H9 (cell line): ENCODE data around the gene TBC1D20. TPM values are rescaled to one million over a fixed set of nuclear protein-coding genes. Genes with fewer than 3 reads are reported as not detected.
A peak's percentile ranks its signal among the peaks of the same experiment; 100 is the strongest.

ENCODE experiments used
- DNase-seq: peaks from one replicate; pipeline ENCODE4 v3.0.0-alpha.2; 2017
- H2AFZ ChIP-seq: one replicate; pipeline ENCODE4 v1.6.1; 2013; ENCODE audit warnings: mild to moderate bottlenecking, low read length, control low read depth, moderate library complexity
- H2AK5ac ChIP-seq: 2 replicates; pipeline ENCODE4 v1.6.1; 2013; ENCODE audit warnings: low read length, control low read depth, mixed read lengths; ENCODE audit not compliant: insufficient read length
- H2BK120ac ChIP-seq: one replicate; pipeline ENCODE4 v1.6.1; 2013; ENCODE audit warnings: low read depth, mild to moderate bottlenecking, low read length, control low read depth, inconsistent platforms; ENCODE audit not compliant: poor library complexity, severe bottlenecking
- H2BK12ac ChIP-seq: 2 replicates; pipeline ENCODE4 v1.6.1; 2013; ENCODE audit warnings: low read length, control low read depth, mixed read lengths, low read depth; ENCODE audit not compliant: insufficient read length
- H2BK15ac ChIP-seq: 2 replicates; pipeline ENCODE4 v1.6.1; 2013; ENCODE audit warnings: low read depth, low read length, control low read depth
- H2BK20ac ChIP-seq: one replicate; pipeline ENCODE4 v1.6.1; 2013; ENCODE audit warnings: low read depth, mild to moderate bottlenecking, low read length, control low read depth, inconsistent platforms; ENCODE audit not compliant: poor library complexity, severe bottlenecking
- H2BK5ac ChIP-seq: 2 replicates; pipeline ENCODE4 v1.6.1; 2013; ENCODE audit warnings: low read length, control low read depth, mixed read lengths; ENCODE audit not compliant: insufficient read length
- H3K14ac ChIP-seq: 2 replicates; pipeline ENCODE4 v1.6.1; 2013; ENCODE audit warnings: low read length, control low read depth; ENCODE audit not compliant: insufficient read depth
- H3K18ac ChIP-seq: 2 replicates; pipeline ENCODE4 v1.6.1; 2013; ENCODE audit warnings: low read depth, mild to moderate bottlenecking, mixed read lengths, low read length, control low read depth; ENCODE audit not compliant: insufficient read length
- H3K23ac ChIP-seq: 2 replicates; pipeline ENCODE4 v1.6.1; 2013; ENCODE audit warnings: low read length, control low read depth, mixed read lengths, low read depth; ENCODE audit not compliant: insufficient read length
- H3K23me2 ChIP-seq: 2 replicates; pipeline ENCODE4 v1.6.1; 2013; ENCODE audit warnings: low read depth, mild to moderate bottlenecking, mixed read lengths, low read length, control low read depth; ENCODE audit not compliant: insufficient read length, poor library complexity, severe bottlenecking
- H3K27ac ChIP-seq: 2 replicates; pipeline ENCODE4 v1.5.1; 2013; ENCODE audit warnings: low read length, control low read depth, mixed read lengths, low read depth; ENCODE audit not compliant: insufficient read length
- H3K27me3 ChIP-seq: 2 replicates; pipeline ENCODE4 v1.6.1; 2013; ENCODE audit warnings: low read length, control low read depth, inconsistent platforms; ENCODE audit not compliant: insufficient read depth
- H3K4ac ChIP-seq: 2 replicates; pipeline ENCODE4 v1.6.1; 2013; ENCODE audit warnings: low read depth, mild to moderate bottlenecking, control low read depth, inconsistent platforms, low read length, moderate library complexity
- H3K4me1 ChIP-seq: 2 replicates; pipeline ENCODE4 v1.6.1; 2013; ENCODE audit warnings: low read length, control low read depth, inconsistent platforms; ENCODE audit not compliant: insufficient read depth
- H3K4me2 ChIP-seq: 2 replicates; pipeline ENCODE4 v1.6.1; 2013; ENCODE audit warnings: low read length, control low read depth, mixed read lengths; ENCODE audit not compliant: insufficient read length, insufficient read depth
- H3K56ac ChIP-seq: 2 replicates; pipeline ENCODE4 v1.6.1; 2013; ENCODE audit warnings: low read depth, mild to moderate bottlenecking, mixed read lengths, low read length, control low read depth; ENCODE audit not compliant: insufficient read length
- H3K79me1 ChIP-seq: 2 replicates; pipeline ENCODE4 v1.6.1; 2013; ENCODE audit warnings: low read depth, mild to moderate bottlenecking, moderate library complexity, low read length, control low read depth, inconsistent platforms; ENCODE audit not compliant: insufficient read depth, poor library complexity, severe bottlenecking
- H3K79me2 ChIP-seq: 2 replicates; pipeline ENCODE4 v1.6.1; 2013; ENCODE audit warnings: low read length, control low read depth, inconsistent platforms; ENCODE audit not compliant: insufficient read depth
- H3K9ac ChIP-seq: 2 replicates; pipeline ENCODE4 v1.6.1; 2013; ENCODE audit warnings: low read length, control low read depth, mixed read lengths; ENCODE audit not compliant: insufficient read length; ENCODE audit errors: extremely low read depth
- H3K9me3 ChIP-seq: one replicate; pipeline ENCODE4 v1.6.1; 2013; ENCODE audit warnings: low read depth, low read length, inconsistent platforms; ENCODE audit not compliant: control insufficient read depth
- H3T11ph ChIP-seq: one replicate; pipeline ENCODE4 v1.6.1; 2013; ENCODE audit warnings: mild to moderate bottlenecking, low read length, control low read depth, inconsistent platforms
- H4K20me1 ChIP-seq: one replicate; pipeline ENCODE4 v1.6.1; 2013; ENCODE audit not compliant: control insufficient read depth, insufficient read length, insufficient read depth
- H4K5ac ChIP-seq: 2 replicates; pipeline ENCODE4 v1.6.1; 2013; ENCODE audit warnings: low read depth, mild to moderate bottlenecking, mixed read lengths, low read length, control low read depth; ENCODE audit not compliant: insufficient read length
- H4K8ac ChIP-seq: replicated peaks from 2 replicates; pipeline ENCODE4 v1.6.1; 2013; ENCODE audit warnings: low read length, control low read depth, mixed read lengths, low read depth; ENCODE audit not compliant: insufficient read length
- H4K91ac ChIP-seq: 2 replicates; pipeline ENCODE4 v1.6.1; 2013; ENCODE audit warnings: low read depth, mild to moderate bottlenecking, moderate library complexity, mixed read lengths, low read length, control low read depth; ENCODE audit not compliant: insufficient read length
- H3K27ac Mint-ChIP-seq, 3 experiments: 2 replicates in 2 of 3; 3 replicates in 1 of 3; pipeline ENCODE4 v1.8.0; 2020 to 2021; ENCODE audit warnings: mixed read lengths in 3 of 3, mild to moderate bottlenecking in 1 of 3, moderate library complexity in 1 of 3
- H3K27me3 Mint-ChIP-seq: 2 replicates; pipeline ENCODE4 v1.8.0; 2021; ENCODE audit warnings: low read depth, mild to moderate bottlenecking, moderate library complexity, mixed read lengths
- H3K36me3 Mint-ChIP-seq, 3 experiments: 2 replicates in 2 of 3; 3 replicates in 1 of 3; pipeline ENCODE4 v1.8.0; 2020 to 2021; ENCODE audit warnings: low read depth in 3 of 3, mixed read lengths in 3 of 3; ENCODE audit not compliant: insufficient read depth in 1 of 3
- H3K4me1 Mint-ChIP-seq, 2 experiments: 2 replicates each; pipeline ENCODE4 v1.8.0; 2020; ENCODE audit warnings: mixed read lengths in 2 of 2
- H3K4me3 Mint-ChIP-seq, 2 experiments: 2 replicates in 1 of 2; 3 replicates in 1 of 2; pipeline ENCODE4 v1.8.0; 2020 to 2021; ENCODE audit warnings: mild to moderate bottlenecking in 2 of 2, mixed read lengths in 2 of 2, moderate library complexity in 1 of 2
- H3K9me3 Mint-ChIP-seq, 2 experiments: 2 replicates in 1 of 2; 3 replicates in 1 of 2; pipeline ENCODE4 v1.8.0; 2020; ENCODE audit warnings: mild to moderate bottlenecking in 2 of 2, mixed read lengths in 2 of 2, moderate library complexity in 1 of 2
- CTCF ChIP-seq: fragments of 200-600 bp; sonication (generic); conservative IDR thresholded peaks from 3 replicates; pipeline ENCODE4 v1.8.0; 2021; ENCODE audit warnings: antibody characterized with exemption, mild to moderate bottlenecking
- WGBS: extraction: QIAGEN DNeasy Blood & Tissue Kit; methylation state at CpG from one replicate; pipeline ENCODE4 v1.1.7; 2013; ENCODE audit warnings: missing lambda C conversion rate, low lambda C conversion rate, mixed read lengths; ENCODE audit not compliant: insufficient read length; ENCODE audit errors: extremely low coverage; 5-methylcytosine and 5-hydroxymethylcytosine counted together
- total RNA-seq: library from RNA; stranded (reverse); gene quantifications from 2 replicates; pipeline ENCODE4 v1.2.1, GENCODE V29; 2021

TBC1D20 gene
- total RNA-seq, 1 experiment from 2014 or later, result 17.9 TPM

DNA sequence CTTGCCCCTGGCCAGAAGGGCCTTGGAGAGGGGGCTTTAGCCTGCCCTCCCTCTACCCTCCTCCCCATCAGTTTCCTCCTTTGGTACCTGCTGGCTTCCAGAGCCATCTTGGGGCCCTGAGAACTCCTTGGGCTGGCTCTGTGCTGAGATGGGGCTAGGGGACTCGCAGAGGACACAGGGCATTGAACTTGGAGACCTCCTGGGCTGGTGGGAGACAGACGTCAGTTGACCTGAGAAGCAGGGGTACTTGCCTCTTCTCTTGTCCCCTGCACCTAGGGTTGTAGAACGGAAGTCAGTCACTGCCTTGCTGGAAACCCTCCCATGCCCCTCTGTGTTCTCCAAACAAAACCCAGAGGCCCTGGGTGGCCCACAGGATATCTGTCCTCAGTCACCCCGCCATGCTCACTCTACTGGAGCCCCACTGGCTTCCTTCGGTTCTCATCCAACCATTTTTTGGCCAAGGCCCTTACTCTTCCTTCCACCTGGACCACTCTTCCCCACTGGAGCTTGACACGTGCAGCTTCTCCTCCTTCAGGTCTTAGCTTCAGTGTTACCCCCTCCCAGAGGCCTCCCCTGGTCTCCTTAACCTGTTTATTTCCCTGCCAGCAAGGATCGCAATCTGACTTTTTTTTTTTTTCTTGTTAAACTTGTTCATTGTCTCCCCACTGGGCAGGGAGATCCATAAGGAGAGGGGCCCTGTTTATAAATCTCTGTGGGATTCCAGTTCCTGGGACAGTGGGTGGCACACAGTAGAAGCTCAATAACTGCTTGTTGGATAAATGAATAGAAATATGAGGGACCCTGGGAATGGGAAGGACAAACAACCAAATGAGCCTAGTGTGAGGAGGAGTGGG is 53.3 kb downstream of the TBC1D20 start:
- H3K4me1 ChIP-seq, result 0 out of 2 replicates have a peak, but pooled peaks cover 2% of the 10 kb centered on the region
- no peak overlapping the region for H3K56ac ChIP-seq
- H4K5ac ChIP-seq, result no peak overlapping the region
- H3K4me1 Mint-ChIP-seq, result peaks cover 20 to 23% of the 10 kb centered on the region in 2 experiments
- no peak overlapping the region for H4K91ac ChIP-seq
- no peaks in the 10 kb centered on the region; the same call in 1 of the 2 replicates for H3K27me3 Mint-ChIP-seq
- peaks cover 5% of the 10 kb centered on the region; the same call in 1 of the 2 replicates for H3K79me2 ChIP-seq
- peaks cover 29 to 48% (median 32%) of the 10 kb centered on the region in 3 experiments for H3K36me3 Mint-ChIP-seq
- no peak overlapping the region for H3K27ac ChIP-seq
- H3K4me2 ChIP-seq, result peak overlapping the region; percentile 87
- H2AFZ ChIP-seq, result no peak overlapping the region
- H3K9ac ChIP-seq, result peak overlapping the region; percentile 60
- peaks cover 5 to 11% of the 10 kb centered on the region in 2 experiments; a peak in 4 of 5 replicates for H3K9me3 Mint-ChIP-seq
- H3K18ac ChIP-seq, result no peak overlapping the region
- no peak overlapping the region for H2BK20ac ChIP-seq
- no peak overlapping the region for H2BK5ac ChIP-seq
- peaks cover under 1% of the 10 kb centered on the region for H3K79me1 ChIP-seq
- no peaks in the 10 kb centered on the region for H4K20me1 ChIP-seq
- H3K23me2 ChIP-seq, result no peaks in the 10 kb centered on the region
- no peak overlapping the region for H2AK5ac ChIP-seq
- H2BK120ac ChIP-seq, result no peak overlapping the region
- no peak overlapping the region for H2BK12ac ChIP-seq
- H3K4me3 Mint-ChIP-seq, result peak overlapping the region; percentile 86 to 92
- H3K27me3 ChIP-seq, result no peaks in the 10 kb centered on the region
- H4K8ac ChIP-seq, result no peak overlapping the region
- no peak for DNase-seq
- no CpG with 5 or more reads among the region's 7 CpGs for WGBS
- H3K27ac Mint-ChIP-seq, result peak overlapping the region in 2 of 3 experiments; percentile 41 to 61; a peak in 3 of 7 replicates
- TF ChIP-seq CTCF, result no peak
- no peak overlapping the region for H3K23ac ChIP-seq
- H3K14ac ChIP-seq, result no peak overlapping the region; the same call in 1 of the 2 replicates
- H2BK15ac ChIP-seq, result no peak overlapping the region
- no peak overlapping the region for H3K4ac ChIP-seq
- no peaks in the 10 kb centered on the region for H3K9me3 ChIP-seq
- H3T11ph ChIP-seq, result no peak overlapping the region
